SK-N-SH (cell line): ENCODE data around the gene ZC3H12C.

Source experiments
- EZH2phosphoT487 ChIP-seq: fragments of 200-600 bp; sonication (generic); IDR thresholded peaks from 2 replicates; pipeline ENCODE4 v1.6.1; 2017; ENCODE audit warnings: low read depth, mixed run types, mild to moderate bottlenecking, antibody characterized with exemption, moderate library complexity, borderline replicate concordance
- GABPA ChIP-seq: IDR thresholded peaks from 2 replicates; pipeline ENCODE4 v1.4.0; 2012; ENCODE audit warnings: low read depth, mild to moderate bottlenecking
- MAX ChIP-seq: IDR thresholded peaks from 2 replicates; pipeline ENCODE4 v1.4.0; 2012; ENCODE audit warnings: low read depth
- PBX3 ChIP-seq: IDR thresholded peaks from 2 replicates; pipeline ENCODE4; 2012
- POLR2AphosphoS5 ChIP-seq: IDR thresholded peaks from 2 replicates; pipeline ENCODE4 v1.6.1; 2012; ENCODE audit warnings: low read depth, low read length
- RAD21 ChIP-seq: IDR thresholded peaks from 2 replicates; pipeline ENCODE4 v1.6.1; 2012; ENCODE audit warnings: mild to moderate bottlenecking, low read length
- RCOR1 ChIP-seq: fragments of 150-350 bp; IDR thresholded peaks from 2 replicates; pipeline ENCODE4 v1.6.1; 2017; ENCODE audit warnings: antibody characterized with exemption, low read length
- RFX5 ChIP-seq: IDR thresholded peaks from 2 replicates; pipeline ENCODE4 v1.6.1; 2012; ENCODE audit warnings: mild to moderate bottlenecking, improper control_type of control experiment, low read length
- TAF1 ChIP-seq: IDR thresholded peaks from 2 replicates; pipeline ENCODE4 v1.6.1; 2012; ENCODE audit warnings: low read depth, mild to moderate bottlenecking, low read length, moderate library complexity, borderline replicate concordance
- TF ChIP-seq, protein P1 (sequence below): fragments of 200-600 bp; sonication (generic); IDR thresholded peaks from 2 replicates; pipeline ENCODE4 v1.6.1; 2017; ENCODE audit warnings: antibody characterized with exemption, mild to moderate bottlenecking, moderate library complexity

DNA sequence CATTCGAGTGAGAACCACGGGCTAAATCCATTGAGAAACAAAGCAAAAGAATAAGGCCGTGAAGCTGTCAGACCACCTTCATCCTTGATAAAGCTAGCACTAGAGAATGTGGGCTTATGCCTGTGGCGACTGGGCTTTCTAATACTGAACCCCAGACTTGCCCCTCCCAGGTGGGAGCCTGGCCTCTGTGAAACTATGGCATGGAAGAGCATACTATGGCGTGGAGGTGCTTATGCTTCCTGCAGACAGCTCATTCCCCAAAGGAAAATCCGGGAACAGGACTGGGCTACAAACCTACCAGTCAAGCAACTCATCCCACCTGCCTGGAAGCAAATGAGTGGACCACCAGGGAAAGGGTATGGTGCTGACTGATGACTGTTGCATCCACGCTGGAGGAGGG is 92.4 kb downstream of the ZC3H12C start:
- TF ChIP-seq GABPA = no peak
- TF ChIP-seq, protein P1, sequence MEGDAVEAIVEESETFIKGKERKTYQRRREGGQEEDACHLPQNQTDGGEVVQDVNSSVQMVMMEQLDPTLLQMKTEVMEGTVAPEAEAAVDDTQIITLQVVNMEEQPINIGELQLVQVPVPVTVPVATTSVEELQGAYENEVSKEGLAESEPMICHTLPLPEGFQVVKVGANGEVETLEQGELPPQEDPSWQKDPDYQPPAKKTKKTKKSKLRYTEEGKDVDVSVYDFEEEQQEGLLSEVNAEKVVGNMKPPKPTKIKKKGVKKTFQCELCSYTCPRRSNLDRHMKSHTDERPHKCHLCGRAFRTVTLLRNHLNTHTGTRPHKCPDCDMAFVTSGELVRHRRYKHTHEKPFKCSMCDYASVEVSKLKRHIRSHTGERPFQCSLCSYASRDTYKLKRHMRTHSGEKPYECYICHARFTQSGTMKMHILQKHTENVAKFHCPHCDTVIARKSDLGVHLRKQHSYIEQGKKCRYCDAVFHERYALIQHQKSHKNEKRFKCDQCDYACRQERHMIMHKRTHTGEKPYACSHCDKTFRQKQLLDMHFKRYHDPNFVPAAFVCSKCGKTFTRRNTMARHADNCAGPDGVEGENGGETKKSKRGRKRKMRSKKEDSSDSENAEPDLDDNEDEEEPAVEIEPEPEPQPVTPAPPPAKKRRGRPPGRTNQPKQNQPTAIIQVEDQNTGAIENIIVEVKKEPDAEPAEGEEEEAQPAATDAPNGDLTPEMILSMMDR = no peak
- no peak for TF ChIP-seq POLR2AphosphoS5
- TF ChIP-seq TAF1 = no peak
- no peak for TF ChIP-seq EZH2phosphoT487
- no peak for TF ChIP-seq RAD21
- TF ChIP-seq MAX = no peak
- TF ChIP-seq RCOR1 = no peak
- no peak for TF ChIP-seq PBX3
- TF ChIP-seq RFX5 = no peak
